Activated T-cell treated with anti-CD3 and anti-CD28 coated beads, Interleukin-2, amount 50 U/mL, for 1 hour (primary cell): ENCODE measurements around the gene MEIOB.
"Not testable (repeated sequence)": the region's sequence is repeated elsewhere in the genome, so short reads cannot be mapped to it uniquely, and the experiment has no call there.

Source experiments
- DNase-seq: peaks from one replicate; pipeline ENCODE4 v3.0.0-alpha.2; 2020

The MEIOB gene

GRCh38 chr16:1876066-1876465, 4.1 kb upstream of the MEIOB start:
- not testable (repeated sequence) for DNase-seq

DNA sequence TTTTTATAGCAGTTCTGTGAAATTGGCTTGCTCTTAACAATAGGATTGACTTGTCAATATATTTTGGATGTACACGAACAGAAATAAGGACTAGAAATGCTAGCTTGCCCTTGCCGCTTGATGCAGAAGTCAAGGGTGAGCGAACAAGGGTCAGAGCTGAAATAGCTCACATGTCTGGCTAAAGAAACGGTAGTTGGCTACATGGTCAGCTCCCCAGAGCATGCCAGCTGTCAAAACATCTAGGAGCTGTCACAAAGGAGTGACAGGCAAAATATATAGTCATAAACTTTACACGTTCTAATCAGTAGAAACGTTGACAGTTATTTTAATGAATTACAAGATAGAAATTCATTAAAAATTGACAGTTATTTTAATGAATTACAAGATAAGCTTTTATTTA, 2.9 kb upstream of the MEIOB start:
- DNase-seq, result no peak

DNA sequence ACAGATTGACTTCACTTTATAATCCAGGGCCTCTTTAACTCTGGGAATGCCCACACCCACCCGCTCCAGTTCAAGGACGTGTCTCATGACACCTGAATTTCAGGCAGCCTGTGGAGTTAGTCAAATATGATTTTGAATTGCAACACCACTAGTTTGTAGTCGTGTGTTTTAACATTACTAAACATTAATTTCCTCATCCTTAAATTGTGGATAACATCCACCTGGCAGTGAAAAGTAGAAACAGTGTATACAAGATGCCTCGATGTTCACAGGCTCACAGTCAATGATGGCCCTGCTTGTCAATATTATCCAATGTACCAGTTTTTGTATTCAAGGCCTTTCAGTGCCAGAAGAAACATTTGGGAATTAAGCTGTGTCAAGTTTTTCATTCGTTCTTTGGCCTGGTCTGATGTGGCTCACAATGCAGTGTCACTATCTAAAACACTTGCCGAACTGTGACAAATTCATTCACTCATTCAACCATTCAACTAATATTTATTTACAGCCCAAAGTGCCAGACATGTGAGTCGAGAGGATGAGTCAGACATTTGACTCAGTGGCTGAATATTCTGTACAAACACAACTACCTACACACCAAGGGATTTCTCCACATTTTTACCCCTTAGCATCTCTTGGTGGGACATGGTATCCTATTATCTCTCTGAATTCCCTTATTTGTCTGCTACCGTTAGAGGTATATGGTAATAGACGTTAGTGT, 1.4 kb downstream of the MEIOB start:
- no peak for DNase-seq

- DNase-seq, result no peak
Observed at GRCh38 chr16:1865902-1866690, 5.9 kb downstream of the MEIOB start.

GRCh38 chr16:1863681-1864460, 8.1 kb downstream of the MEIOB start:
- DNase-seq, result peak; percentile 32

GRCh38 chr16:1862394-1862793, 9.6 kb downstream of the MEIOB start:
- DNase-seq, result no peak

- DNase-seq, result no peak
Observed at GRCh38 chr16:1861730-1862129, 10.2 kb downstream of the MEIOB start.

- DNase-seq, result no peak
Observed at GRCh38 chr16:1859650-1860049, 12.3 kb downstream of the MEIOB start.

- no peak for DNase-seq
Observed at GRCh38 chr16:1858189-1858865, 13.6 kb downstream of the MEIOB start.

DNA sequence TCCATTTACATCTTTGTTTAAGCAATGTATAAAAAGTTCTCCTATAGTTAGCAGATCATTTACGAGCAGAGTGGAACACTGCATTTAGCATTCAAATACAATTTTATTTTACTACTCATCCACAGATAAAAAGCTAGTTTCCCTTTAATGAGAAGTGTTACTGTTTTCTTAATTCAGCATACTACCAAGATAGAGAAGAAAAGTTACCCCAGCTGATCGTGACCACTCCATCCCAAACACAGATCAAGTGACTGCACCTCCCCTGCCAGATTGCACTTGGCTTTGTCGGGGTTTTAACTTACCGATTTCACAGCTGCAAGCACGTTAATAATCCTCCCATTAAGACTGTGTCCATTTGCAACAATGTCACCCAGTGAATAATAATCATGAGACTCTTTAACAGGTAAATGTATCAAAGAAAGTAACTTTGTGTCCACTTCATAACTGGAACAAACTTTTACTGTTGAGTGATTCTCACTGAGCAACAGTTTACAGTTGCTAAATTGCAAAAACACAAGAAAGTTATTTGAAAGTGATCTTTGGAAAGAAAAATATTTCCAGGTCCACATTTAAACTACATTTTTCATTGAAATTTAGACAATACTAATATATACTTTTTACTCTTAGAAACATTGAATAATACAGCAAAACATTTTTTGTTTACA, 14.4 kb downstream of the MEIOB start:
- no peak for DNase-seq

DNA sequence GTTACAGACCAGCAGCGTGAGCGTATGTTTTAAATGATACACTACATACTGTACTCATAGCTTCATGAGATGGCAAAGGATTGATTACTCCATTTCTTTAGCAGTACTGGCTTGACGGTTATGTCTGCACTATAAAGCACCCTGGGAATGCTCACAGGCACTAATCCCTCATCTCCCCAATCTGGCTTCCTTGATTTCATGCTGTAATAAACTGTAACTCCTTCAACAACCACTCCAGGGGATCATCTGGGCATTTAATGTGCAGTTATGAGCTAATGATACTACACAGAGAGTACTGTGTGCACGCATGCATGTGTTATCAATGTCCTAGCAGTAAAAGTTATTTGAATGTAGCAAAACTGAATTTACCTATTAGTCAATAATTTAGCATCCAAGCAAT, 20.2 kb downstream of the MEIOB start:
- no peak for DNase-seq

GRCh38 chr16:1850981-1851380, 21.0 kb downstream of the MEIOB start:
- no peak for DNase-seq

DNA sequence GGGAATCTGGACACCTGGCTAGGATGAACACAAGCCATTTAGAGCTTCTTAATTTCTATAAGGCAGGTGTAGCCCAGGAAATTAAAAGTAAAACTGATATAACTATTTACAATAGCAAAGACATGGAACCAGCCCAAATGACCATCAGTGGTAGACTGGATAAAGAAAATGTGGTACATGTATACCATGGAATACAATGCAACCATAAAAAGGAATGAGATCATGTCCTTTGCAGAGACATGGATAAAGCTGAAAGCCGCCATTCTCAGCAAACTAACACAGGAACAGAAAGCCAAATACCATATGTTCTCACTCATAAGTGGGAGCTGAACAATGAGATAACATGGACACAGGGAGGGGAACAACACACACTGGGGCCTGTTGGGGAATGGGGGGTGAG, 25.5 kb downstream of the MEIOB start:
- DNase-seq, result no peak

DNA sequence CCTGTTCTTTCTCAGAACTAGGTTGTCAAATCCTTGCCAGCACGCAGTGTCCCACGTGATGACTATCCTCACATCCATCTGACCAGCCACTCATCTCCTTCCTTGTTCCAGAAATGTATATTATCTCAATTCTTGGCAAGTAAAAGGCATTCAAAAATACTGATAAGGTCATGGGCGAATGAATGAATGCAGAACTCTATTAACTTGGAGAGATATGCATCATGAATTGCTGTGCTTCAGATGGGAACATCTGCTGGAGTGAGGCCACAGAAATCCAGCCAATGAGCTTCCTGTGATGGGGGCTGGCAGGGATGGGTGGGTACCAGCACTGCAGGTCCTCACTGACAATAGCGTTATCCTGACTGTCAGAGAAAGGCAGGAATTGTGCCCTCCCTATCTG, 26.0 kb downstream of the MEIOB start:
- no peak for DNase-seq

- no peak for DNase-seq
Observed at GRCh38 chr16:1839554-1839953, 32.4 kb downstream of the MEIOB start.

- no peak for DNase-seq
Observed at GRCh38 chr16:1834096-1834495, 37.9 kb downstream of the MEIOB start.

- no peak for DNase-seq
Observed at GRCh38 chr16:1832838-1833454, 39.0 kb downstream of the MEIOB start.

DNA sequence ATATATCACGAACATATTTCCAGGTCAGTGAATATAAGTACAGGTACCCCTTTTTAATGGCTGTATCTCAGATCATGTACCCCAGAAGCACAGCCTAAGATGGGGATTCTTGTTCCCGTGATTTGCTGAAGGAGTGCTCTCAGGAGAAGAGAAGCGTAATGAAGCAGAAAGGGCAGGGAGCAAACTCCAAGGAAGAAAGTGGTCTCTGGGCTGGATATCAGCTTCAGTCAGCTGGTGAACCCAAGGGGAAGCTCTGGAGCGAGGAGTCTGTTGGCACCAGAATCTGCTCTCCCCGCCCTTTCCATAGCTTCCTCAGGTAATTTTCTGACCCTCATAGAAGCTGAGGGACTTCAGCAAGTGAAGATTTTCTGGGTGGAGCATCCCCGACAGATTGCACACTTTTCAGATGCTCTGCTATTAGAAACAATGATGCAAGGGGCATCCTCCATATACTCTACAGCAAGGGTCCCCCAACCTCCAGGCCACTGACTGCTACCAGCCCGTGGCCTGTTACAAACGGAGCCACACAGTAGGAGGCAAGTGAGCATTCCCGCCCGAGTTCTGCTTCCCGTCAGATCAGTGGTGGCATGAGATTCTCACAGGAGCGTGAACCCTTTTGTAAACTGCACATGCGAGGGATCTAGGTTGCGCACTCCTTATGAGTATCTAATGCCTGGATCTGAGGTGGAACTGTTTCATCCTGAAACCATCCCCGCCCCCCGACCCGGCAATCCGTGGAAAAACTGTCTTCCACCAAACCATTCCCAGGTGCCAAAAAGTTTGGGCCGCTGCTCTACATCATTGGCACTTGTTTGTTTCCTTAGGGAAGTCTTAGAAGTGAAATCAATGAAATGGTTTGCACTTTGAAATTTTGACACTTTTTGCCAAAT, 40.5 kb downstream of the MEIOB start:
- DNase-seq, result no peak

DNA sequence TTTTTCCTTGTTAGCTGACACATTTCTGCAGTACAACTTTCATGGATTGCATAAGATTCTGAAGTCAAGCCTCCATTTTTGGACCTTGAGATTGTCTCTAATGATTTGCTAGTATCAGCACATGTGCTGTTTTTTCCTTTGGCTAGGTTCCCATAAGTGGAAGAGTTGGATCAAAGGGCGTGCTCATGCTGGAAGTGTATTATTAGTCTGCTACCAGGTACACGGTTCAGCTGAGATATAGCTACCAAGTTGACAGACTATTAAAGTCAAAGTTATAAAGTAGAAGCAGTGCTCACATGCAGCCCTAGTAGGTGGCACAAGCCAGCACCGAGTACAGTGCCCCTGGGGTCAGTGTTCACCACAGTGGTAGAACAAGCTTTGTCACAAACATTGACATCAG, 41.8 kb downstream of the MEIOB start:
- DNase-seq, result no peak

GRCh38 chr16:1828645-1829410, 43.1 kb downstream of the MEIOB start:
- DNase-seq, result no peak
